HG03575 (cell line): ENCODE measurements around the gene ZNF646.

Experiments
- ATAC-seq: cut with Tn5 transposase; IDR thresholded peaks from one replicate; pipeline ENCODE4 v1.9.1; 2021; ENCODE audit not compliant: unreplicated experiment, insufficient number of reproducible peaks, low FRiP score; ENCODE audit errors: extremely low read depth

Gene ZNF646

DNA sequence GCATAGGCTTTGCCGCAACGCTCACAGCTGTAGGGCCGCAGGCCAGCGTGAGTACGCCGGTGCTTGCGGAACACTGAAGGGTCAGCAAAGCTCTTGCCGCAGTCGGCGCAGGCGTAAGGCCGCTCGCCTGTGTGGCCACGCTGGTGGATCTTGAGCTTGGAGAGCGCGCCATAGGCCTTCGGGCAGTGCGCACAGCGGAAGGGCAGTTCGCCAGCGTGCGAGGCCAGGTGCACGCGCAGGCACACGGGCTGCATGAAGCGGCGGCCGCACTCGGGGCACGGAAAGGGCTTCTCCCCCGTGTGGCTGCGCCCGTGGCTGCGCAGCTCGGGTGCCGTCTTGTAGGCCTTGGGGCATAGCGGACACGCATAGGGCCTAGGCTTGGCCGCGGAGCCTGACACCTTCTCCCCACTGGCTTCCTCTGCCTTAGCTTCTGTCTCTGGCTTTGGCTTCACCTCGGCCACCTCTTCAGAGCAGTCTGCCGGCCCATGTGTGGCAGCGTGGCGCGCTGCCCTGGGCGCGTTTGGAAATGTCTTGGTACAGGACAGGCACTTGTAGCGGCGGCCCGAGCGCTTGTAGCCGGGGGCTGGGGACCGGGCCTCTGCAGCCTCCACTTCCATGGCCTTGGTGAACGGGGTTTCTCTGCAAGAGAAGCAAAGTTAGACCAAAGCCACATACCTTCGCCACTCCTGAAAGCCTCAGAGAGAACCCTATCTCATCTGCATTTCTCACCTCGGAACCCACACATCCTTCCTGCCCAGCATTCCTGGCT is 10.2 kb upstream of the ZNF646 start:
- no peak for ATAC-seq

DNA sequence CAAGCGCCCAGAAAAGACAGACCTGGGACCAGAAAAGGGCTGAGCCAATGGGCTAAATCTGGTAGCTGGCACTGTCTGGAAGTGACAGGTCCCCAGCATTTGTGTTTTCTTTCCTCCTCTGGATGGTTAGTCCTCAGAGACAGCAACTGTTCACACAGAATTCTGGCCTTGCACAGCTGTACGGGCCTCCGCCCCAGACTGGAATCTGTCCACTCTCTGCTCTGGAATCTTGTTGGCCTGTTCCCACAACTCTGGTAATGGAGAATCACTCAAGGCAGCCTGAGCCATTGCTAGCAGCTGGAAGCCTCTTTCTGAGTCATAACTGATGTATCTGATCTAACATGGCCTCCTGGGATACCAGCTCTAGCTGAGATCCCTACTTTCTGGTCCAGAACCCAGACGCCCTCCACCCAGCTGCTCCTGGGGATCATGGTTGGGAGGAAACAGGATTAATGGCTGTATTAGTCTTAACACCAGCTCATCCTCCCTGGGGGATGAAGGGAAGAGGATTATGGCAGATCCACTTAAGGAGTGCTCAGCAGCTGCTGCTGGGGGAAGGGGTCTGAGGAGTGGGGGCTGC is 9.2 kb upstream of the ZNF646 start:
- no peak for ATAC-seq

DNA sequence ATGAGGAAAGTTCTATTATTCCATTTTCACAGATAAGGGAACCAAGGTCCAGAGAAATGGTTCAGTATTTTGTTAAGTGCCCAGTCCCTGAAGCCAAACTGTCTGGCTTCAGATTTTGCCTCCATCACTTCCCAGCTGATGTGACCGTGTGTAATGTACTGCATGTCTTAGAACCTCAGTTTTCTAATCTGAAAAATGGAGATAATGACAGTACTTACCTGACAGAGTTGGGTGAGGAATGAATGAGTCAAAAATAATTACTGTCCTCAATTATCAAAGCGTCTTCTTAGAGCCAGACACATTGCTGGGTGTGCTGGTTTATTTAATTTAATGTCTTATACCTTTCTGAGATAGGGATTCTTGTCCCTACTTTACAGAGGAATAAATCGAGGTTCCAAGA is 6.9 kb upstream of the ZNF646 start:
- ATAC-seq: no peak

DNA sequence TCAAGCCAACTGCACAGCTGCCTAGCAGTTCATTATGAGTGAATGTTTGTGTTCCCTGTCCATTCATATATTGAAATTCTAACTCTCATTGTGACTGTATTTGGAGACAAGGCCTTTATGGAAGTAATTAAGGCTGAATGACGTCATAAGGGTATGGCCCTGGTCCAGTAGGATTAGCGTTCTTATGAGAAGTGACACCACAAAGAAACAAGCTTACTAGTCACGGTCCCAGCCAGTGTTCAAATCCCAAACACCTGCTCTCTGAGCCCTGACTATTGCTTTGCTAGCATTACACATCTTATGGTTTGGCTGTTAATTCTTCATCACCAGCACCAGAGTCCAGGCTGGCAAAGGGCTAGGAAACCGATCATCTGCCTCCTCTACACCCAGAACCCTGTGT is 2.4 kb upstream of the ZNF646 start:
- no peak for ATAC-seq

DNA sequence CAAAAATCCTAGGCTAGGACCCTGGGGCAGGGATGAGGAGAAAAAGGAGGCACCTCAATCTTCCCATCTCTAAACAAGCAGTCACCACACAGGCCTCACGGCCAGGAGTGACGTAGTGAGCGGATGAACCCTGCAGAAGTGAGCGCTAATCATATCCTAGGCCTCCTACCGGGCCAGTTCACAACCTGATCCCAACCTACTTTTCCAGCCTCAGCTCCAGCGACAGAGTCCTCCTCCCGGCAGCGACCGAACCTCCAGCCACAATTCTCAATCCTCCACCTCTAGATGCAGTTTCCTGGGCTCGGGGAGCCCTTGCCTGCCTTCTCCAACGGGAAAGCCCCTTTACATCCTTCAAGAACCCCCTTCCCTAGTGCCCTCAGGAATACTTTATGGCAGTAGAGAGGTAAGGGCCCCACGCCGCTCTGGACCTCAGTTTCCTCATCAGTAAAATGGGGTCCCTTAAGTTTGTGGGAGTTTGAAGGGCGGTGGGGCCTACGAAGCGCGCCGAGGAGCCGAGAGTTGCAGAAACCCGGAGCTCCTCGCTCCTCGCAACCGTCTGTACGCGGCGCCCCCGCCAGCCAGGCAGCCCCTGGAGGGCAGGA is 1.6 kb upstream of the ZNF646 start:
- no peak for ATAC-seq

DNA sequence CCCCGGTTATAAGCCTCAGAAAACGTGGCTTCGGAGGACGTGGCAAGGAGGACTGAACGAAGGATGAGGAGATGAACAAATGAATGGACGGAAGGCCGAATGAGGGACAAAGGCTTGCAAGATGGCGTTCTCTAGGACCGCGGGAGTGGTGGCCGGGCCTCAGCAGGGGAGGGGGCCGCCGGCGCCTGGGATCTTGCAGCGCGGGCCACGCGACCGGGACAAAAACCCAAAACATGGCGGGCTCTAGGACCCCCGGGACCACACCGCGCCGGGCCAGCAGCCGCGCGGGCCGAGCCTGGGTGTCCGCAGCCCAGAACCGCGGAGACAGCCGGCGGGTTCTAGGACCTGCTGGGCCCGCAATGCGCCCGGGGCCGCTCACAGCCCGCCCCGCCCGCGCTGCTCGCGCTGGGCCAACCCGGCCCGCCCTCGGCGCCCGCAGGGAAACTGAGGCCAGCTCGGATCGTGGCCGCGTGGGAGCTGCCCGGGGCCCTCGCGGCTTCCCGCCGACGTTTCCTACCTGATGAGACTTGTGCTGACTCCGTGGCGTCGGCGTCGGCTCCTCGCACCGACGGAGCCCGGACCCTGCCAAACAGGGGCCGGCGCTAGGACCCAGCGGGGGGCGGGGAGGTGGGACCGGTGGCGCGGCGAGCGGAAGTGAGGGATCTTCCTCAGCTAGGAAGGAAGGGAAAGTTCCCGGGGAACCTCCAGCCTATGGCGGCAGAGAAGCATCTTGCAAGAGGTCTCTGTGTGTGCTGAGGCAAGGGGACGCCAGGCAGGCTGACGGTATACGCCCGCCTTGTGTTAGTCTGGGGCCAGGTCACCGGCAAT is 866 bp upstream of the ZNF646 start:
- no peak for ATAC-seq

DNA sequence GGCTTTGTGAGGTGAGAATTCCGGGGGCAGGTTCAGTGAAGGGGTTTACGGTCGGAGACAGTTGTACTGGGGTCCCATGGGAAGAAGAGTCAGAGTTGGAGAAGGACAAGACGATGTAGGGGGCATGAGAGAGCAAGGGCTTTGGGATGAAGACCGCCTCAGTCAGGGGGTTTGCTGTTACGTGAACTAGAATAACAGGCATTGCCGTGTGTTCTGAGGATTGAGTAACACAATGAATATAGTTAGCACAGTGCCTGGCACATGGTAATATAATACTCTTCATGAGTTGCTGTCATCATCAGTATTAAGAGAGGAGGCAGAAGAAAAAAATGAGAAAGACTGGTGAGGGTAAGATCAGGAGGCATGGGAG is 577 bp downstream of the ZNF646 start:
- ATAC-seq: no peak

DNA sequence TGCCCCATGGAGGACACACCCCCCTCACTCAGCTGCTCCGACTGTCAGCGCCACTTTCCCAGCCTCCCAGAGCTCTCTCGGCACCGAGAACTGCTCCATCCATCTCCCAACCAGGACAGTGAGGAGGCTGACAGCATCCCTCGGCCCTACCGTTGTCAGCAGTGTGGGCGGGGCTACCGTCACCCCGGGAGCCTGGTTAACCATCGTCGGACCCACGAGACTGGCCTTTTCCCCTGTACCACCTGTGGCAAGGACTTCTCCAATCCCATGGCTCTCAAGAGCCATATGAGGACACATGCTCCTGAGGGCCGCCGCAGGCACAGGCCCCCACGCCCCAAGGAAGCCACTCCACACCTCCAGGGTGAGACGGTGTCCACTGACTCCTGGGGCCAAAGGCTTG is 2.1 kb downstream of the ZNF646 start:
- no peak for ATAC-seq

DNA sequence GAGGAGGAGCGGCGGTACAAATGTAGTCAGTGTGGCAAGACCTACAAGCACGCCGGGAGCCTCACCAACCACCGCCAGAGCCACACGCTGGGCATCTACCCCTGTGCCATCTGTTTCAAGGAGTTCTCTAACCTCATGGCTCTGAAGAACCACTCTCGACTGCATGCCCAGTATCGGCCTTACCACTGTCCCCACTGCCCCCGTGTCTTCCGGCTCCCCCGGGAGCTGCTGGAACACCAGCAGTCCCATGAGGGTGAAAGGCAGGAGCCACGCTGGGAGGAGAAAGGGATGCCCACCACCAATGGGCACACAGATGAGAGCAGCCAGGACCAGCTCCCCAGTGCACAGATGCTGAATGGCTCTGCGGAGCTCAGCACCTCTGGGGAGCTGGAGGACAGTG is 2.8 kb downstream of the ZNF646 start:
- ATAC-seq: no peak

DNA sequence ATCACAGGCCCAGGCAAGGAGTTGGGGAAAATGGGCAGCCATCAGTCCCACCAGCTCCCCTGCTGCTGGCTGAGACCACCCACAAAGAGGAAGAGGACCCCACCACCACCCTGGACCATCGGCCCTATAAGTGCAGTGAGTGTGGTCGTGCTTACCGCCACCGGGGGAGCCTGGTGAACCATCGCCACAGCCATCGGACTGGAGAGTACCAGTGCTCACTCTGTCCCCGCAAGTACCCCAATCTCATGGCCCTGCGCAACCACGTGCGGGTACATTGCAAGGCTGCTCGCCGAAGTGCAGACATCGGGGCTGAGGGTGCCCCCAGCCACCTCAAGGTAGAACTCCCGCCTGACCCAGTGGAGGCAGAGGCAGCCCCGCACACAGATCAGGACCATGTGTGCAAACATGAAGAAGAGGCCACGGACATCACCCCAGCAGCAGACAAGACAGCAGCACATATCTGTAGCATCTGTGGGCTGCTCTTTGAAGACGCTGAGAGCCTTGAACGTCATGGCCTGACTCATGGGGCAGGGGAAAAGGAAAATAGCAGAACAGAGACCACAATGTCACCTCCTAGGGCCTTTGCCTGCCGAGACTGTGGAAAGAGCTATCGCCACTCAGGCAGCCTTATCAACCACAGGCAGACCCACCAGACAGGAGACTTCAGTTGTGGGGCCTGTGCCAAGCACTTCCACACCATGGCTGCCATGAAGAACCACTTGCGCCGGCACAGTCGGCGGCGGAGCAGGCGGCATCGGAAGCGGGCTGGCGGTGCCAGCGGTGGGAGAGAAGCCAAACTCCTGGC is 3.6 kb downstream of the ZNF646 start:
- ATAC-seq: no peak

DNA sequence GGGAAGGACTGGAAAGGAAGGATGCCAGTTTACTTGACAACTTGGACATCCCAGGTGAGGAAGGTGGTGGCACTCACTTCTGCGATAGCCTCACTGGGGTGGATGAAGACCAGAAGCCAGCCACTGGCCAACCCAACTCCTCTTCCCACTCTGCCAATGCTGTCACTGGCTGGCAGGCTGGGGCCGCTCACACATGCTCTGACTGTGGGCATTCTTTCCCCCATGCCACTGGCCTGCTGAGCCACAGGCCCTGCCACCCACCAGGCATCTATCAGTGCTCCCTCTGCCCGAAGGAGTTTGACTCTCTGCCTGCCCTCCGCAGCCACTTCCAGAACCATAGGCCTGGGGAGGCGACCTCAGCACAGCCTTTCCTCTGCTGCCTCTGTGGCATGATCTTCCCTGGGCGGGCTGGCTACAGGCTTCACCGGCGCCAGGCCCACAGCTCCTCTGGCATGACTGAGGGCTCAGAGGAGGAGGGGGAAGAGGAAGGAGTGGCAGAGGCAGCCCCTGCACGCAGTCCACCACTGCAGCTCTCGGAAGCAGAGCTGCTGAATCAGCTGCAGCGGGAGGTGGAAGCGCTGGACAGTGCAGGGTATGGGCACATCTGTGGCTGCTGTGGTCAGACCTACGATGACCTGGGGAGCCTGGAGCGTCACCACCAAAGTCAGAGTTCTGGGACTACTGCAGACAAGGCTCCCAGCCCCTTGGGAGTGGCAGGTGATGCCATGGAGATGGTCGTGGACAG is 4.5 kb downstream of the ZNF646 start:
- no peak for ATAC-seq

DNA sequence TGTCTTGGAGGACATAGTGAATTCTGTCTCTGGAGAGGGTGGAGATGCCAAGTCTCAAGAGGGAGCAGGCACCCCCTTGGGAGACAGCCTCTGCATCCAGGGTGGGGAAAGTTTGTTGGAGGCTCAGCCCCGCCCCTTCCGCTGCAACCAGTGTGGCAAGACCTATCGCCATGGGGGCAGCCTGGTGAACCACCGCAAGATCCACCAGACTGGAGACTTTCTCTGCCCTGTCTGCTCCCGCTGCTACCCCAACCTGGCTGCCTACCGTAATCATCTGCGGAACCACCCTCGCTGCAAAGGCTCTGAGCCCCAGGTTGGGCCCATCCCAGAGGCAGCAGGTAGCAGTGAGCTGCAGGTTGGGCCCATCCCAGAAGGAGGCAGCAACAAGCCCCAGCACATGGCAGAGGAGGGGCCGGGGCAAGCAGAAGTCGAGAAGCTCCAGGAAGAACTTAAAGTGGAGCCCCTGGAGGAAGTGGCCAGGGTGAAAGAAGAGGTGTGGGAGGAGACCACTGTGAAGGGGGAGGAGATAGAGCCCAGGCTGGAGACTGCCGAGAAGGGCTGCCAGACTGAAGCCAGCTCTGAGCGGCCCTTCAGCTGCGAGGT is 5.2 kb downstream of the ZNF646 start:
- no peak for ATAC-seq

DNA sequence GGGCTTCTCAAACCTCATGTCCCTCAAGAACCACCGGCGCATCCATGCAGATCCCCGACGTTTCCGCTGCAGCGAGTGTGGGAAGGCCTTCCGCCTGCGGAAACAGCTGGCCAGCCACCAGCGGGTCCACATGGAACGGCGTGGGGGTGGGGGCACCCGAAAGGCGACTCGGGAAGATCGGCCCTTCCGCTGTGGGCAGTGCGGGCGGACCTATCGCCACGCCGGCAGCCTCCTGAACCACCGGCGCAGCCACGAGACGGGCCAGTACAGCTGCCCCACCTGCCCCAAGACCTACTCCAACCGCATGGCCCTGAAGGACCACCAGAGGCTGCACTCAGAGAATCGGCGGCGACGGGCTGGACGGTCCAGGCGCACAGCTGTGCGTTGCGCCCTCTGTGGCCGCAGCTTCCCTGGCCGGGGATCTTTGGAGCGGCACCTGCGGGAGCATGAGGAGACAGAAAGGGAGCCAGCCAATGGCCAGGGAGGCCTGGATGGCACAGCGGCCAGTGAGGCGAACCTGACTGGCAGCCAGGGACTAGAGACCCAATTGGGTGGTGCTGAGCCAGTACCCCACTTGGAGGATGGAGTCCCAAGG is 5.9 kb downstream of the ZNF646 start:
- no peak for ATAC-seq

DNA sequence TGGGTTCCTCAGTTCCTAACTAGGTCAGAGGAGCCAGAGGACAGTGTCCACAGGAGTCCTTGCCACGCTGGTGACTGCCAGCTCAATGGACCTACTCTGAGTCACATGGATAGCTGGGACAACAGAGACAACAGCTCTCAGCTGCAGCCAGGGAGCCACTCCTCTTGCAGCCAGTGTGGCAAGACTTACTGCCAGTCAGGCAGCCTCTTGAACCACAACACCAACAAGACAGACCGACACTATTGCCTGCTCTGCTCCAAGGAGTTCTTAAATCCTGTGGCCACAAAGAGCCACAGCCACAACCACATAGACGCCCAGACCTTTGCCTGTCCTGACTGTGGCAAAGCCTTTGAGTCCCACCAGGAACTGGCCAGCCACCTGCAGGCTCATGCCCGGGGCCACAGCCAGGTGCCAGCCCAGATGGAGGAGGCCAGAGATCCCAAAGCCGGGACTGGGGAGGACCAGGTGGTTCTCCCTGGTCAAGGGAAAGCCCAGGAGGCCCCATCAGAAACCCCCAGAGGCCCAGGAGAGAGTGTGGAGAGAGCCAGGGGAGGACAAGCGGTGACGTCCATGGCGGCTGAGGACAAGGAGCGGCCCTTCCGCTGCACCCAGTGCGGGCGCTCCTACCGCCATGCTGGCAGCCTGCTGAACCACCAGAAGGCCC is 6.7 kb downstream of the ZNF646 start:
- ATAC-seq: no peak

DNA sequence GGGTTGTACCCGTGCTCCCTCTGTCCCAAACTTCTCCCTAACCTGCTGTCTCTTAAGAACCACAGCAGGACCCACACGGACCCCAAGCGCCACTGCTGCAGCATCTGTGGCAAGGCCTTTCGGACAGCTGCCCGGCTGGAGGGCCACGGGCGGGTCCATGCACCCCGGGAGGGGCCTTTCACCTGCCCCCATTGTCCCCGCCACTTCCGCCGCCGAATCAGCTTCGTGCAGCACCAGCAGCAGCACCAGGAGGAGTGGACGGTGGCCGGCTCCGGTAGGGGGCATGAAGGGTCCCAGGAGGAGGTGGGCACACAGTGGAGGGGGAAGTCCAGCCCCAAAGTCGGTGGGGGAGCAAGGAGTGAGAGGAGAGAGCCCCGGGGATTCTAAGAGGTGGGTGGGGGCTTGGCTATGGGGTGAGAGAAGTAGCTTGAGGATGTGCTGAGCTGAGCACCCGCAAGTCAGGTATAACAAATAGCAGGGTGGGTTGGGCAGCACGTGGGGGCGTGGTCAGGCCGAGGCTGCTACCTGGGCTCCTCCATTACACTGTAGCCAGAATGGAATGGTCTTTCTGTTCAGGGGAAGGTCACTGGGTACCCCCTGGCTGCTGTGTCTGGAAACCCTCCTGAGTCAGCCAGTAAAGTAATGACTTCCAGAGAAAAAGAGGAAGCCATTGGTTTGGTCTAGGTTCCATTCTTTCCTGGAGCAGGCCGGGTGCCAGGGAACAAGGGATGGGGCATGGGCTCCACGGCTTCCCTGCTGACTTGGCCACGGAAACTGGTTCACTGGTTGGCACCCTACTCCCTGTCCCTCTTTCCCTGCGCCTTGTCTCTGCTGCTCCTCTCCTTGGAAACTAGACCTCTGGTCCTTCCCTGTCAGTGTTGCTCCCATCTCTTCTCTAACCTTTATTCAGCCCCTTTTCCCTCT is 7.5 kb downstream of the ZNF646 start:
- ATAC-seq: no peak

DNA sequence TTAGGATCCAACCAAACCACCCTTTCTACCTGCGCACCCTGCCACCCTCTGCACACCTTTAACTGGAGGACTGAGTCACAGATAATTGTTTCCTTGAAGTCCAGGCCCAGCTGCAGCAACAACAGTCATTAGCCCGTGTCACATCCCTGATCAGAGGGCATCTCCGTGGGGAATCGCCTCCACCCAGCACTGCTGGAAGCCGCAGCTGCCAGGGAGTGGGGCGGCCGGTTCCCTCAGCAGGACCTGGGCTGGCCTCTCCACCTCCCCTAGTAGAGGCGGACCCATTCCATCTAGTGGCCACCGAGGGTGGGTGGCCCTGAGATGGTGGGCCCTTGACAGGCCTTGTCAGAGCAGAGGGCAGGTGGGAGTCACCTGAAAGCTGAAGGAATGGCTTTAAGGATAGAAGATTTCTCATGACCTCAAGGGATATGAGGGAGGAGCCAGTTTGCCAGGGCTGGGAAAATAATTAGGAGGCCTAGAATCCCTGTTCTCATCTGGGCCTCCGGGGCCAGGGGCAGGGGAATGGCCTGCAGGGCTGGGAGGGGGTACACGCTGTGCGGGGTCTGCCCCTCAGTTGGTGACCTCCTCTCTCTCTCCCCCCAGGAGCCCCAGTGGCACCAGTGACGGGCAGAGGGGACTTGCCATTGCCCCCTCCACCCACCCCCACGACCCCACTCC is 8.3 kb downstream of the ZNF646 start:
- ATAC-seq: no peak
